K562 (cell line): ENCODE data around the gene PRPF38A. TPM values are rescaled to one million over a fixed set of nuclear protein-coding genes. Genes with fewer than 3 reads are reported as not detected.

ENCODE experiments used
- ADNP ChIP-seq: fragments of 200-800 bp; sonication (Bioruptor generic); IDR thresholded peaks from 2 replicates; pipeline ENCODE4 v1.6.1; 2016; ENCODE audit warnings: missing genetic modification characterization, missing compliant biosample characterization
- BMI1 ChIP-seq: fragments of 150-350 bp; IDR thresholded peaks from 2 replicates; pipeline ENCODE4 v1.6.1; 2014; ENCODE audit warnings: low read length
- BRD4 ChIP-seq: fragments of 200-600 bp; sonication (generic); IDR thresholded peaks from 2 replicates; pipeline ENCODE4 v1.6.1; 2017; ENCODE audit warnings: inconsistent platforms
- CBX2 ChIP-seq: fragments of 200-600 bp; sonication (generic); IDR thresholded peaks from one replicate; pipeline ENCODE4 v1.6.1; 2012; ENCODE audit warnings: mild to moderate bottlenecking, low read length, inconsistent platforms; ENCODE audit not compliant: insufficient read depth, poor library complexity, severe bottlenecking
- CBX3 ChIP-seq, 2 experiments: IDR thresholded peaks; 1 replicate in 1 of 2; 2 replicates in 1 of 2; pipeline ENCODE4 v1.6.1; 2012; ENCODE audit warnings: inconsistent platforms in 2 of 2, low read length in 2 of 2, borderline replicate concordance in 1 of 2, control low read depth in 1 of 2
- CCNT2 ChIP-seq: IDR thresholded peaks from 2 replicates; pipeline ENCODE4 v1.6.1; 2011; ENCODE audit warnings: borderline replicate concordance, low read depth, mild to moderate bottlenecking, moderate library complexity, mixed read lengths, low read length; ENCODE audit not compliant: insufficient read length; ENCODE audit errors: extremely low read depth
- CGGBP1 ChIP-seq: fragments of 250-450 bp; sonication (Bioruptor Pico); IDR thresholded peaks from 2 replicates; pipeline ENCODE4 v1.9.0; 2021; ENCODE audit warnings: mild to moderate bottlenecking
- CHCHD3 ChIP-seq: fragments of 250-450 bp; sonication (Bioruptor Pico); IDR thresholded peaks from 2 replicates; pipeline ENCODE4 v2.1.2; 2022; ENCODE audit warnings: mild to moderate bottlenecking
- CSDE1 ChIP-seq, 2 experiments: fragments of 450-650 bp; IDR thresholded peaks; 2 replicates each; pipeline ENCODE4 v1.6.1; 2016; ENCODE audit warnings: mild to moderate bottlenecking in 1 of 2
- DACH1 ChIP-seq: fragments of 450-650 bp; IDR thresholded peaks from 2 replicates; pipeline ENCODE4 v1.6.1; 2018; ENCODE audit not compliant: partially characterized antibody
- ESRRB ChIP-seq: fragments of 250-450 bp; sonication (Bioruptor Pico); IDR thresholded peaks from 2 replicates; pipeline ENCODE4 v1.5.0; 2020; ENCODE audit warnings: mild to moderate bottlenecking, moderate library complexity, borderline replicate concordance
- HNRNPUL1 ChIP-seq: fragments of 200-400 bp; formaldehyde crosslinking; IDR thresholded peaks from 2 replicates; pipeline ENCODE4 v1.6.1; 2017; ENCODE audit warnings: low read length
- KDM2B ChIP-seq: fragments of 250-450 bp; sonication (Bioruptor Pico); IDR thresholded peaks from 2 replicates; pipeline ENCODE4 v1.8.0; 2021; ENCODE audit warnings: mild to moderate bottlenecking, moderate library complexity
- NFE2 ChIP-seq: IDR thresholded peaks from 2 replicates; pipeline ENCODE4 v1.6.1; 2014; ENCODE audit warnings: antibody characterized with exemption, low read depth
- PML ChIP-seq: IDR thresholded peaks from 2 replicates; pipeline ENCODE4 v1.6.1; 2012; ENCODE audit warnings: low read length, inconsistent platforms
- RBM22 ChIP-seq: fragments of 200-400 bp; formaldehyde crosslinking; IDR thresholded peaks from 2 replicates; pipeline ENCODE4 v1.6.1; 2018; ENCODE audit warnings: low read length, low read depth; ENCODE audit not compliant: poor library complexity, severe bottlenecking
- RUNX1 ChIP-seq: sonication (generic); IDR thresholded peaks from 2 replicates; pipeline ENCODE4 v1.6.1; 2016; ENCODE audit warnings: antibody characterized with exemption, low read depth
- SAFB ChIP-seq: fragments of 200-400 bp; formaldehyde crosslinking; IDR thresholded peaks from 2 replicates; pipeline ENCODE4 v1.6.1; 2017; ENCODE audit warnings: low read depth, low read length, borderline replicate concordance
- SIRT6 ChIP-seq: IDR thresholded peaks from one replicate; pipeline ENCODE4 v1.6.1; 2012; ENCODE audit warnings: low read depth, mild to moderate bottlenecking, control low read depth, inconsistent platforms, low read length, moderate library complexity
- SREBF1 ChIP-seq: fragments of 150-350 bp; IDR thresholded peaks from 2 replicates; pipeline ENCODE4 v1.6.1; 2014; ENCODE audit warnings: antibody characterized with exemption, low read depth, low read length, borderline replicate concordance
- TEAD2 ChIP-seq: fragments of 450-650 bp; IDR thresholded peaks from 2 replicates; pipeline ENCODE4 v1.6.1; 2016; ENCODE audit warnings: missing genetic modification characterization, control low read depth, missing compliant biosample characterization
- ZFP1 ChIP-seq: fragments of 450-650 bp; formaldehyde crosslinking; IDR thresholded peaks from 2 replicates; pipeline ENCODE4 v1.4.0; 2020; ENCODE audit warnings: mild to moderate bottlenecking, mixed read lengths
- ZNF311 ChIP-seq: fragments of 250-450 bp; sonication (Bioruptor Pico); IDR thresholded peaks from 2 replicates; pipeline ENCODE4 v1.4.0; 2020; ENCODE audit warnings: mild to moderate bottlenecking, moderate library complexity
- ZNF316 ChIP-seq: fragments of 450-650 bp; IDR thresholded peaks from 2 replicates; pipeline ENCODE4 v1.6.1; 2016
- ZNF696 ChIP-seq: fragments of 250-450 bp; sonication (Bioruptor Pico); conservative IDR thresholded peaks from 2 replicates; pipeline ENCODE4 v1.4.0; 2020; ENCODE audit warnings: mild to moderate bottlenecking, moderate library complexity
- polyA plus RNA-seq, 8 experiments: library from polyadenylated mRNA; depleted of rRNA in 4 of 8; stranded (reverse) in 5 of 8; unstranded in 3 of 8; fragments of >200 nt; fragmentation: Nextera tagmentation in 2 of 8; fragmentation: Illumina TruSeq in 1 of 8; extraction: Ambion mirVana in 2 of 8; extraction: Trizol in 1 of 8; gene quantifications; 2 replicates each; pipeline versions ENCODE4 v1.2.1 to v1.2.3, GENCODE V29; 2011 to 2014; ENCODE audit warnings: inconsistent platforms in 1 of 8, missing spikeins in 1 of 8
- total RNA-seq, 7 experiments: library from RNA; depleted of rRNA in 6 of 7; stranded (reverse); fragments of >200 nt in 6 of 7; fragmentation: Illumina TruSeq in 2 of 7; extraction: Trizol in 2 of 7; gene quantifications; 2 replicates each; pipeline versions ENCODE4 v1.2.1 to v1.2.3, GENCODE V29; 2011 to 2021; ENCODE audit warnings: low replicate concordance in 1 of 7
- TF ChIP-seq, protein P1 (sequence below): fragments of 450-650 bp; IDR thresholded peaks from 2 replicates; pipeline ENCODE4 v1.6.1; 2016; ENCODE audit warnings: mild to moderate bottlenecking
- TF ChIP-seq, protein P2 (sequence below): fragments of 250-450 bp; sonication (Bioruptor Pico); IDR thresholded peaks from 2 replicates; pipeline ENCODE4 v1.4.0; 2020; ENCODE audit warnings: borderline replicate concordance

Gene PRPF38A
- total and polyA plus RNA-seq, 9 of the 15 experiments (the other 6 are each of a cell fraction or from before 2014, with no cell fraction given) = 53.6 to 198 (median 89.2) TPM

GRCh38 chr1:52404116-52404974 lies at the start of gene PRPF38A, which contains the start of gene ORC1 (continued):
- TF ChIP-seq ZNF696 (no peak), CSDE1 (IDR thresholded peaks at IDR 0.05) (peak in 1 of 2 experiments; percentile 79; a peak in 1 of 4 replicates), BRD4 (peak; percentile 85; the same call in 1 of the 2 replicates), SREBF1 (no peak), CBX2 (no peak), KDM2B (CRISPR knock-in tag) (no peak), BMI1 (no peak), CGGBP1 (CRISPR knock-in tag) (no peak), CHCHD3 (CRISPR knock-in tag) (no peak), PML (peak; percentile 91), HNRNPUL1 (no peak), NFE2 (no peak), CBX3 (IDR thresholded peaks at IDR 0.05; ENCODE audit: borderline replicate concordance in 1 of 2, low read length in 2 of 2) (peak in 1 of 2 experiments; percentile 85; a peak in 1 of 3 replicates), ZNF316 (no peak), CCNT2 (peak; percentile 56), SAFB (no peak), TEAD2 (no peak), RUNX1 (no peak), ZNF311 (CRISPR knock-in tag) (no peak), ZFP1 (CRISPR knock-in tag) (no peak), ADNP (tag) (no peak), RBM22 (no peak), DACH1 (peak; percentile 50), ESRRB (CRISPR knock-in tag) (no peak), SIRT6 (no peak)
- TF ChIP-seq, protein P1, sequence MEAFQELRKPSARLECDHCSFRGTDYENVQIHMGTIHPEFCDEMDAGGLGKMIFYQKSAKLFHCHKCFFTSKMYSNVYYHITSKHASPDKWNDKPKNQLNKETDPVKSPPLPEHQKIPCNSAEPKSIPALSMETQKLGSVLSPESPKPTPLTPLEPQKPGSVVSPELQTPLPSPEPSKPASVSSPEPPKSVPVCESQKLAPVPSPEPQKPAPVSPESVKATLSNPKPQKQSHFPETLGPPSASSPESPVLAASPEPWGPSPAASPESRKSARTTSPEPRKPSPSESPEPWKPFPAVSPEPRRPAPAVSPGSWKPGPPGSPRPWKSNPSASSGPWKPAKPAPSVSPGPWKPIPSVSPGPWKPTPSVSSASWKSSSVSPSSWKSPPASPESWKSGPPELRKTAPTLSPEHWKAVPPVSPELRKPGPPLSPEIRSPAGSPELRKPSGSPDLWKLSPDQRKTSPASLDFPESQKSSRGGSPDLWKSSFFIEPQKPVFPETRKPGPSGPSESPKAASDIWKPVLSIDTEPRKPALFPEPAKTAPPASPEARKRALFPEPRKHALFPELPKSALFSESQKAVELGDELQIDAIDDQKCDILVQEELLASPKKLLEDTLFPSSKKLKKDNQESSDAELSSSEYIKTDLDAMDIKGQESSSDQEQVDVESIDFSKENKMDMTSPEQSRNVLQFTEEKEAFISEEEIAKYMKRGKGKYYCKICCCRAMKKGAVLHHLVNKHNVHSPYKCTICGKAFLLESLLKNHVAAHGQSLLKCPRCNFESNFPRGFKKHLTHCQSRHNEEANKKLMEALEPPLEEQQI = peak; percentile 67; the same call in 1 of the 2 replicates
- TF ChIP-seq, protein P2, sequence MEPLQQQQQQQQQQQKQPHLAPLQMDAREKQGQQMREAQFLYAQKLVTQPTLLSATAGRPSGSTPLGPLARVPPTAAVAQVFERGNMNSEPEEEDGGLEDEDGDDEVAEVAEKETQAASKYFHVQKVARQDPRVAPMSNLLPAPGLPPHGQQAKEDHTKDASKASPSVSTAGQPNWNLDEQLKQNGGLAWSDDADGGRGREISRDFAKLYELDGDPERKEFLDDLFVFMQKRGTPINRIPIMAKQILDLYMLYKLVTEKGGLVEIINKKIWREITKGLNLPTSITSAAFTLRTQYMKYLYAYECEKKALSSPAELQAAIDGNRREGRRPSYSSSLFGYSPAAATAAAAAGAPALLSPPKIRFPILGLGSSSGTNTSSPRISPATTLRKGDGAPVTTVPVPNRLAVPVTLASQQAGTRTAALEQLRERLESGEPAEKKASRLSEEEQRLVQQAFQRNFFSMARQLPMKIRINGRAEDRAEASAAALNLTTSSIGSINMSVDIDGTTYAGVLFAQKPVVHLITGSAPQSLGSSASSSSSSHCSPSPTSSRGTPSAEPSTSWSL (CRISPR knock-in tag) = no peak
